ENCODE results near the gene TSHZ2. TPM values are rescaled to one million over a fixed set of nuclear protein-coding genes. Genes with fewer than 3 reads are reported as not detected.

The TSHZ2 gene
- polyA plus RNA-seq, 1 donor: 14.2 TPM

- no peak for DNase-seq
Observed at GRCh38 chr20:53129563-53129962, 157.4 kb downstream of the TSHZ2 start.

DNA sequence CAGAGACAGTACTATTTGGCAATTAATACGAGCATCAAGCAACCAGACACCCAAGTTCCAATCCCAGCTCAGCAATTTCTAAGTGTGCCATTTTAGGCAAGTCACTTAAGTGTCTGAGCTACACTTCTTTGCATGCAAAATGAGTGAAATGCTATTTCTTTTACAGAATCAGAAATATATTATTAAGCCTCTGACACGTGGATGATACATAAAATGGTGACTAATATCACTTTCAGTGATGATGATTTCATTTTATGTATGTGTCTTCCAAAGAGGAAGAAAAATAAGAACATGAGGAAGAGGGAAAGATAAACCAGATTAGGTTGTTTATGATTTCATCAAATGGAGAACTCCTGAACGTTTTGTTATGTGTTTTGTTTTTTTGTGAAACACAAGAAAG lies 158.6 kb downstream of the TSHZ2 start:
- DNase-seq: no peak

DNA sequence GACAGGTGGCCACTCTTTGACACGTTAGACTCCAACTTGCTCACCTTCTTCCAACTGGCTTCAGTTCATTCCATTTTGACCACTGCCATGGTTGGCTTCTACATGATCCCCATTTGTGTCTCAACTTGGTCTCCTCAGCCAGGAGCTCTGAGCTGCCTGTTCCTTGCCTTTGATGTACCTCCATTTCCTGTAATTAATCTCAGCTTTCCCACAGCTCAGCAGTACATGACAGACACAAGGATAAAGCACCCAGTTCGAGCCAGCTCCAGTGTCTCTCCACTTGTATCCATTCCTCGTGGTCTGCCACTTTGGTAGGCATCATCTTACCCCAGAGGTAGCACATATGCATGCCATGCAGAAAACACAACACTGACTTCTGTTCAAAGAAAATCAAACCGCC lies 161.0 kb downstream of the TSHZ2 start:
- DNase-seq: no peak

GRCh38 chr20:53133628-53134027 lies 161.5 kb downstream of the TSHZ2 start:
- no peak for DNase-seq

- no peak for DNase-seq
Observed at GRCh38 chr20:53136473-53136872, 164.3 kb downstream of the TSHZ2 start.

DNA sequence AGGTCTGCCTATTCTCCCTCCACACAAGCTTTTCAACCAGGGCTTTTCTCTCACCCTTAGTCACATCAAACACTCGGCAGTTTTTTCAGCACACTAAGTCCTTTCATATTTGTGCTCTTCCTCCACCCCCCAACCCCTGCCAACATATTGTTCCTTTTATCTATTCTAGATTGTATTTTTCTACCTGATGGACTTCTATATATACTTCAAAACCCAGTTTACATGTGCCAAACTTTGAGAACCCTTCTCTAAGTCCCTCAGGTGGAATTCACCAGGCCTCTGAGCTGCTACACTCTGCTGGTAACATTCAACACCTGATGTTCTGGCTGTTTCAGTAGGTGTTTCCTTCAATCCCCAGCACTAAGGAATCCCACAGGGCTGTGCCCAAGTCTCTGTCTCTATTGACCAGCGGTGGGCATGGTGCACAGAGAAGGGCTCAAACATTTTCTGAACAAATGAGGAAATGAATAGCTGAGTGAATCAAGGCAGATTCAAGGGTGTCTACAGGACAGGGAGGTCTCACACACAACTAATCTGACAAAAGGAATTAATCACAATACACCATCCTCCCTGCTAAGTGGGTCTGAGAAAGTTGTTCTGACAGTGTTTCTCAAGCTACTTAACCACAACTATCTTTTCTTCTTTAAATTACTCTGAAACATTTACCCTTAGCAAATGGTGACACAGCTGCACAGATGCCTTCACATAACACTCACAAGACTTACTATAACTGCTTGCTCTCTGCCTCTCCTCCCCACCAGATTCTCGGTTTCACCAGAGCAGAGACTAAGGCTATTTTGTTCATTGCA lies 166.5 kb downstream of the TSHZ2 start:
- no peak for DNase-seq

- no peak for DNase-seq
Observed at GRCh38 chr20:53141201-53142050, 169.3 kb downstream of the TSHZ2 start.

GRCh38 chr20:53142225-53143127 lies 170.3 kb downstream of the TSHZ2 start:
- DNase-seq: no peak

GRCh38 chr20:53146201-53146891 lies 174.2 kb downstream of the TSHZ2 start:
- DNase-seq: no peak

- DNase-seq: no peak
Observed at GRCh38 chr20:53148771-53149147, 176.6 kb downstream of the TSHZ2 start.

DNA sequence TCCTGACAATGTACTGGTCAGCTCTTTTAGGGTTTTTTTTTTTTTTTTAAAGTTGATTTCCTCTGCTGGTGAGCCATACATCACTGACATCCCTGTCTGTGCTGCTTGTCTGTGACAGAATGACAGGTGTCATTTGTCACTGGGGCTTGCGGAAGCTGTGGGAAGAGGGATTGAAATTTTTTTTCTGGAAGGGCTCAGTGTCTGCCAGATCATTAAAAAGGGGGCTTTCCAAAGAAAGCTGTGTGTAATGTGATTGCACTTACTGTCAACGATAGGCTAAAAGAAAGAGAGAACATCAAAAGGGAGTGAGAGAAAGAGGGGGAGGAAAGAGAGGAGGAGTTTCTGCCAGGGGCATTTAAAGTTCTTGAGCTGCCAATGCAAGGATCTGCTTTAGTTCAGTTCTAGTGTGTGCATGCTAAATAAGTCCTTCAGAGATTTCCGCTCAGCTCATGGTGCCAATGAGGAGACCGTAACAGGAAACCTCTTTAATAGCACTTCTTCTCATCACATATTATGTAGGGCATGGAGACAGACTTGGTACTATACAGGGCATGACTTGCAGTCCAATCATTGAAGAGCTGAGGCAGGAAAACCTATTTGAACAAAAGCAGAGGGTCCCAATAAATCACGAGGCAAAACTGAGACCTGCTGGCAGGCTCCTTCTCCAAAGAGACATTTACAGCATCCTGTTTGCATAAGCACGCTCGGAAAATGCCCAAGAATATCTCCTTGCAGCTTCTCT lies 177.2 kb downstream of the TSHZ2 start:
- peak; percentile 50 for DNase-seq

DNA sequence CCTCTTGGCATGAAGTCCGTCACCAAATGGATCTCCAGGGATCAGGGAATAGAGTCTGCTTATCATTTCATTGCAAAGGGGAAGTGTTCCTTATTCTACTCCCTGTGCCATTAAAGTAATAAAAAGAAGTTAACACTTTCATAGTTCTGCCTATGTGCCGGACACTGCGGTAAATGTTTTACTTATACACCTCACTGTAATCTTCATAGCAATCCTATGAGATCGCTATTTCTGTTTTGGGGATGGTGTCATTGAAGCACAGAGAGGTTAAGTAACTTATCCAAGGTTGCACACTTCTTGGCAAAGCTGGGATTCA lies 177.7 kb downstream of the TSHZ2 start:
- no peak for DNase-seq

GRCh38 chr20:53150532-53150931 lies 178.4 kb downstream of the TSHZ2 start:
- no peak for DNase-seq

- no peak for DNase-seq
Observed at GRCh38 chr20:53152228-53152627, 180.1 kb downstream of the TSHZ2 start.

GRCh38 chr20:53154540-53154939 lies 182.4 kb downstream of the TSHZ2 start:
- DNase-seq: no peak

GRCh38 chr20:53157443-53158408 lies 185.6 kb downstream of the TSHZ2 start:
- no peak for DNase-seq

DNA sequence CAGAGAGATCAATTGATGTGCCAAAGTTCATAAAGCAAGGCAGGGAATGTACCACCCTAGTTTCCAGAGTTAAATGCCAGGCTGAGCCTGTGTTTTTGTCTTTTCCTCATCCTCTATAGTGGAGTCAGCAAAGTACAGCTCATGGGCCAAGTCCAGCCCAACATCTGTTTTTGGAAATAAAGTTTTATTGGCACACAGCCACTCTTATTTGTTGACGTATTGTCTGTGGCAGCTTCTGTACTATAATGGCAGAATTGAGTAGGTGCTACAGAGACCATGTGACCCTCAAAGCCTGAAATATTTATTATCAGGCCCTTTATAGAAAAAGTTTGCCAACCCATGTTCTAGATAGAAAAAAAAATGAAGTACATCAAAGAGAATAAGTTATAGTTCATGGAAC lies 187.0 kb downstream of the TSHZ2 start:
- no peak for DNase-seq

DNA sequence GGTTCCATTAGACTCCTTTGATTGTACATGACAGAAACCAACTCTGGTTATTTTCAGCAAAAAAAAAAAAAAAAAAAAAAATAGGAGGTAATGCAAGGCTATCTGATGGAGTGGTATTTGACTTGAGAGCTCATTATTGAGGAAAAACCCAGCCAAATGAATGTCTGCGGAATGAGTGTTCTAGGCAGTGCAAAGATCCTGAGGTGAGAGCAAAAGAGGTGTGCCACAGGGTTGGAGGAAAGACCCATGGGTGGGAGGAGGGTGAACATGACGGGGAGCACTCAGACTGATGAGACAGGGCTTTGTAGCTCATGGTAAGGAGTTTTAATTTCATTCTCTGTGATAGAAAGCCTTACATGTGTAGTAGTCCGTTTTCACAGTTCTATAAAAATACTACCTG lies 188.9 kb downstream of the TSHZ2 start:
- DNase-seq: no peak

GRCh38 chr20:53161473-53161872 lies 189.3 kb downstream of the TSHZ2 start:
- no peak for DNase-seq
